Heart left ventricle (tissue), 13 donors: Measurements from ENCODE around the gene SRP68.

Source experiments
- CTCF ChIP-seq, 12 donors: fragments of 200-600 bp; sonication (generic) in 4 of 12; IDR thresholded peaks; one replicate each; pipeline versions ENCODE4 v1.5.0 to v1.8.0; 2018 to 2022; ENCODE audit warnings: antibody characterized with exemption in 12 of 12, mild to moderate bottlenecking in 5 of 12
- POLR2A ChIP-seq, 2 donors: fragments of 450-650 bp; IDR thresholded peaks; one replicate each; pipeline ENCODE4 v1.6.1; 2017; ENCODE audit warnings: antibody characterized with exemption in 2 of 2, mild to moderate bottlenecking in 2 of 2, moderate library complexity in 2 of 2
- donor health status: ischemic (EF 13 %, LVEDD 7.1; RV severe dilation, severe dysfunction).
- donor health status: DM: no; HTN: yes; CAD: no.
- donor health status: DM: no; HTN: no; CAD: no.
- donor health status: ischemic (EF 25% LVEDD 6.9; RV normal size, moderate dysfunction).
- donor health status: ischemic (EF 25% LVEDD 5.7; RV mildly dilated, moderate dysfunction).
- donor health status: ischemic (EF 35%, LVEDD 5.7; RV mildly dilated, moderate dysfunction).
- donor health status: nonischemic (EF 11% LVEDD 7.7; RV severe dilation, severe dysfunction).
- donor health status: DM: yes; HTN: yes; CAD: no.
- donor health status: PGD.
- donor health status: ischemic (EF 29% LVEDD 5.4; RV normal size, mild dysfunction).
- donor health status: nonischemic (EF 23%, LVEDD 6.1; RV moderate dilation, normal function).

- TF ChIP-seq POLR2A (IDR thresholded peaks at IDR 0.05): no peak
- TF ChIP-seq CTCF (IDR thresholded peaks at IDR 0.05): no peak
These were observed 18.3 kb upstream of the SRP68 start for GRCh38 chr17:76090517-76091129.
